HG03175 (cell line): ENCODE data around the gene BLACAT1.
"Not testable (repeated sequence)": the region's sequence is repeated elsewhere in the genome, so short reads cannot be mapped to it uniquely, and the experiment has no call there.

Experiments
- ATAC-seq: cut with Tn5 transposase; IDR thresholded peaks from one replicate; pipeline ENCODE4 v1.9.1; 2021; ENCODE audit warnings: mild to moderate bottlenecking, moderate library complexity; ENCODE audit not compliant: unreplicated experiment

Gene BLACAT1

GRCh38 chr1:205421798-205422197 lies 34.0 kb downstream of the BLACAT1 start, which contains the start of gene LEMD1:
TSS of gene LEMD1 (minus strand) at chr1:205422056. CDS start at chr1:205420536, 1,520 bp downstream.
- ATAC-seq, result no peak

- no peak for ATAC-seq
These were observed 34.9 kb downstream of the BLACAT1 start for GRCh38 chr1:205420938-205421337.

GRCh38 chr1:205417870-205418635 lies 37.8 kb downstream of the BLACAT1 start:
- no peak for ATAC-seq

- no peak for ATAC-seq
These were observed 39.5 kb downstream of the BLACAT1 start for GRCh38 chr1:205416322-205416721.

- ATAC-seq, result no peak
These were observed 45.1 kb downstream of the BLACAT1 start for GRCh38 chr1:205410581-205411298.

- no peak for ATAC-seq
These were observed 47.9 kb downstream of the BLACAT1 start for GRCh38 chr1:205407970-205408369.

- not testable (repeated sequence) for ATAC-seq
These were observed 49.6 kb downstream of the BLACAT1 start for GRCh38 chr1:205406252-205406651.
